Pulmonary artery endothelial cell (primary cell): ENCODE data around the gene NEURL1B. TPM values are rescaled to one million over a fixed set of nuclear protein-coding genes. Genes with fewer than 3 reads are reported as not detected.
"Not testable (repeated sequence)": the region's sequence is repeated elsewhere in the genome, so short reads cannot be mapped to it uniquely, and the experiment has no call there.

ENCODE experiments used
- DNase-seq: peaks from one replicate; pipeline ENCODE4 v3.0.0-alpha.2; 2011; ENCODE audit warnings: low read depth, low spot score
- total RNA-seq: library from RNA; depleted of rRNA; stranded (reverse); fragments of >200 nt; gene quantifications from 2 replicates; pipeline ENCODE4 v1.2.3, GENCODE V29; 2014

NEURL1B gene, protein sequence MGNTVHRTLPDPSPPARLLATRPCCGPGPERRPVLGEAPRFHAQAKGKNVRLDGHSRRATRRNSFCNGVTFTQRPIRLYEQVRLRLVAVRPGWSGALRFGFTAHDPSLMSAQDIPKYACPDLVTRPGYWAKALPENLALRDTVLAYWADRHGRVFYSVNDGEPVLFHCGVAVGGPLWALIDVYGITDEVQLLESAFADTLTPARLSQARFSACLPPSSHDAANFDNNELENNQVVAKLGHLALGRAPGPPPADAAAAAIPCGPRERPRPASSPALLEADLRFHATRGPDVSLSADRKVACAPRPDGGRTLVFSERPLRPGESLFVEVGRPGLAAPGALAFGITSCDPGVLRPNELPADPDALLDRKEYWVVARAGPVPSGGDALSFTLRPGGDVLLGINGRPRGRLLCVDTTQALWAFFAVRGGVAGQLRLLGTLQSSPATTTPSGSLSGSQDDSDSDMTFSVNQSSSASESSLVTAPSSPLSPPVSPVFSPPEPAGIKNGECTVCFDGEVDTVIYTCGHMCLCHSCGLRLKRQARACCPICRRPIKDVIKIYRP
- 0.46 and 0.67 TPM in 2 replicates for total RNA-seq

DNA sequence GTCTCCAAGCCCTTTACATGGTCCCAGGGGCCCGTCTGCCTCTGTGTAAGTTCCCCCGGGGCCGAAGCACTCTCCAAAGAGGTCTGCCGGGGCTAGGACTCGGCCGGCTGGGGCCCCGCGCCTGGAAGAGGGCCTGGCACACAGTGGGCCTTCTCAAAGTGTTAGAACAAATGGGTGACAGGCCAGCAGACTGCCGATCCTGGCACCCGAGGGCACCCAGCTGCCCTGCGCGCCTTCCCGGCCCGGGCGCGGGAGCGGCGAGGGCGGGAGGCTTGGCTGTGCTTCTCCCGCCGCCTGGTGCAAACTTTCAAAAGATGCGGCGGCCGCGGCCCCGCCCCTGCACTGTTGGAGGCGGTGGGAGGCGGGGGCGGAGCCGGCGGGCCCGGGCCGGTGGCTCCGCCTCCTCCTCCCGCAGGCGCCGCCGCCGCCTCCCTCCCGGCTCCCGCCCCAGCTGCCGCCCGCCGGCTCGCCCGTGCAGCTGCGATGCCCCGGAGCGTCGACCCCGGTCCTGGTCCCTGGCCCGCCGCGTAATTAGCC is at the start of gene NEURL1B:
TSS of gene NEURL1B (plus strand) at position 442 of the 537 bp plus-strand sequence. CDS start 144 bp downstream, outside the sequence.
- no peak for DNase-seq

DNA sequence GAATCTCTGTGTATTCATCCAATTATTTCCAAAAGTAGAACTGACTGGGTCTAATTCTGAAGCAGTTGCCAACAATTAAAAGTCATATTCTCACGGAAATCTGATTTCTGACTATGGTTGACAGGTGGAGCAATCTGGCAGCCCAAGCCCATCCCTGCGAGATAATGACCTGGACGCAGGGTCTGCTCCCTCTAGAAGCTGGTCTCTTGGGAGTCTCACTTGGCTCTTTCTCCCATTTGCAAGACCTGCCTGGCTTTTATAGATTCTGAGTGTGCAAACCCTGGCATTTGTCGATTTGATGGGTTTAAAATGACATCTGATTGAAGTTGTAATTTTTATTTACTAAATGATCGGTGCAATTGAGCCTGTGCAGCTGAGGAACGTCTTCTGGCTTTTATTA is 49.4 kb upstream of the NEURL1B start:
- no peak for DNase-seq

DNA sequence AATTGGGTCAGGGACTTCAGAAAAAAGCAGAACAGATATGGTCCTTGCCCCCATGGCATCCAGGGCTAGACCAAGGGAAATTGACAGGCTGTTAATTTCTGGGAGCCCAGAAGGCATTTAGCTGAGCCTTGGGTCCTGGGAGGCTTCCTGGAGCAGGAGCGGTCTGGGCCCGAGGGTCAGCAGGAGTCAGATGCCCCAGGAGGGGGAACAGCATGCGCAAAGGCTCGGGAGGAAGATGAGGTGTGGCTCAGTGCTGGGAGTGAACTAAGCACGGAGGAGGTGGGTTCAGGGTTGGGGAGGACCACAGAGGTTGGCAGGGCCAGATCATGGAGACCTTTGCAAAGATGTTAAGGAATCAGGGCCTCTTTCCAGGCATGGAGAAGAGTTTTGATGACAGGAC is 48.2 kb upstream of the NEURL1B start:
- DNase-seq = no peak

- no peak for DNase-seq
Observed at GRCh38 chr5:172593306-172593705, 47.8 kb upstream of the NEURL1B start.

DNA sequence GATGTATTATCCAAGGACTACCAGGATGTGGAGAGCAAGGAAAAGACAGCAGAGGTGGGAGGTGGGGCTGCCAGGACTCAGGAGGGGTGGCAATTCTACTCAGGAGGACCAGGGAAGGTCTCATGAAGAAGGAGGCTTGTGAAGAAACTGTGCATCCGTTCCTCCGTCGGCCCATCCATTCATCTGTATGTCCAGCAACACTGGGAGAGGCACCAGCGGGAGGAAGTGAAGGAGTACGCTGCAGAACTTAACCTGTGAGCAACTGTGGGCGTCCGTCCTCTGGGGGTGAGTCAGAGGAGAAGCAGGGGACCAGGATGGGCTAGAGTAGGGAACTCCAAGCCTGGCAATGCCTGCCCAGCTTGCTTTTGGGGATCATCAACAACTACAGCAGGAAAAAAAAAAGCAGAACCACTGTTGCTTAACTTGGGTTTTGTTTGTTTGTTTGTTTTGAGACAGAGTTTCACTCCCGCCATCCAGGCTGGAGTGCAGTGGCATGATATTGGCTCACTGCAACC is 47.3 kb upstream of the NEURL1B start:
- DNase-seq = no peak

- DNase-seq = no peak
Observed at GRCh38 chr5:172594431-172594830, 46.6 kb upstream of the NEURL1B start.

- no peak for DNase-seq
Observed at GRCh38 chr5:172594867-172595466, 46.1 kb upstream of the NEURL1B start.

- DNase-seq = no peak
Observed at GRCh38 chr5:172595596-172596455, 45.2 kb upstream of the NEURL1B start.

DNA sequence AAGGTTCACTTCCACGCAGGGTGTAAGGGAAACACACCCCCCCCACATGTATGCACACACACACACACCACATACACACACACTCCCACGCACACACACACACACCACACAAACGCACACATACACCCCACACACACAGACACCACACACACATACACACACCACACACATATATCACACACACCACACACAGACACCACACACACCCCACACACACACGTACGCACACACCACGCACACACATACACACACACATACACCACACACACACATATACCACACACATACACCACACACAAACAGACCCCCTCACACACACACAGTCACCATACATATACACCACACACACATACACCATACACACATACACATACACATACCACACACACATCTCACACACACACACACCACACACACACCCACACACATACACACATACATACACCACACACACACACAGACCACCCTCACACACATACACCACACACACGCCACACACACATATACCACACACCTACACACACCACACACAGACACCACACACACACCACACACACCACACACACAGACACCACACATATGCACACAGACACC is 44.3 kb upstream of the NEURL1B start:
- no peak for DNase-seq

DNA sequence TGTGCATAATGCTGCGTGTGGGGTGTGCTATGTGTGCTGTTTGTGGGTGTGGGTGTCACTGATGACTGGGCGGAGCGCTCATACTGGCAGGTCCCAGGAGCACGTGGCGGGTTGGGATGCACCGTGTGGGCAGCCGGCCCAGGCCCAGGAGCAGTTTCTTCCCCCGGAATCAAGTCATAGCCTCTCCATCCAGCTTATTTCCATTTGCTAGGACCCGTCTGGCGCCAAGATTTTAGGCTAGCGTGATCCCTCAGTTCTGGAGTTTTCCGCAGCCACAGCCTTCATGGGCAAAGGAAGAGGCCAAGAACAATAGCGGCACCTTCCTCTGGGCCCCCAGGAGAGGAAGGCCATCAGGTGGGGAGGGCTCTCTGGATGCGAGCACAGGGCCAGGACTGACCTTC is 43.3 kb upstream of the NEURL1B start:
- DNase-seq = no peak

DNA sequence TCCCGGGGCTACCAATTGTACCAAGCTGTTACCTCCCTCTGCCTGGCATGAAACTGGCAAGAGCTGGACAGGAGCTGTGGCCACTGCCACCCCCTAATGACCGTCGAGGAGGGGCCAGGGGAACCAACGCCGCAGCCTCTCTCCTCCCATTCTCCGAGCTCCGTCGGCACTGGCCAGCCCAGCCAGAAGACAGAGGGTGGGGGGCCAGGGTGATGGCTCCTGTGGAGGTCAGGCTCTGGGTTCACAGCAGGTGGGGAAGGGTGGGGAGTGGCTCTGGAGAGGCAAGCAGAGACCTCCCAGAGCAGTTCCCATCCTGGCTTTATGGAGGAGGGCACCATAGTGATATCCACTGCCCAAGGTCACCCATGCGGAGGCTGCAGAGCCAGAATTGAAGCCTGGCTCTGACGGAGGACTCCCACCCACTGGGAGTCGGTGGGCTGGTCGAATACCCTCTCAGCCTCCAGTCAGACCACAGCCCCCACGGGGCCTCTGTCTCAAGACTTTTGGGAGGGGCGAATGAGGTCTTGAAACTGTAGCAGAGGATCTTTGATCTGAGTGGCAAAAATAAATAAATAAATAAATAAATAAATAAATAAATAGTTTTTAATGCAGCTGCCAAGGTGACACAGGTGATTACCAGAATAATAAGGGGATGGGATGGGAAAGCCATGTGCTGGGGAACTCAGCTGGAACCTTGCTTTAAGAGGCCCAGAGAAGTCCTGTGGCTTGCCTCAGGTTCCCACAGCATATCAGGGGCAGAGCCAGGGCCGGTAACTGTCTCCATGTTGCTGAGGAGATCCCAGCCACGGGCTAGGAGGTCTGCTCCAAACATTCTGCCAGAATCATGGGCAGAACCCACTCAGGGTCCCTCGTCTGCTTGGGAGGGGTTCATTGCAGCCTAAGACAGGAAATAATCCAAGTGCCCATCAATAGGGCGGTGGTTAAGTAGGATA is 42.5 kb upstream of the NEURL1B start:
- DNase-seq = no peak

DNA sequence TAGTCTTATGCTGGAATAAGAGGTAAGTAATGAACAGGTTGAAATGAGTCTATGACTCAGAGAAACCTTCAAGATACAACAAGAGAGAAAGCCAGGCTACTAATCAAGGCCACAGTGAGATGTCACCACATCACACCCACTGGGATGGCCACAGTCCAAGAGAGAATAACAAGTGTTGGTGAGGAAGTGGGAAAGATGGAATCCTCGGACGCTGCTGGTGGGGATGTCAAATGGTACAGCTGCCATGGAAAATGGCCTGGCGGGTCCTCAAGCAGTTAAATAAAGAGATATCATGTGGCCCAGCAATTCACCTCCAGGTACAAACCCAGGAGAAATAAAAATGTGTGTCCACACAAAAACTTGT is 41.9 kb upstream of the NEURL1B start:
- DNase-seq = no peak

DNA sequence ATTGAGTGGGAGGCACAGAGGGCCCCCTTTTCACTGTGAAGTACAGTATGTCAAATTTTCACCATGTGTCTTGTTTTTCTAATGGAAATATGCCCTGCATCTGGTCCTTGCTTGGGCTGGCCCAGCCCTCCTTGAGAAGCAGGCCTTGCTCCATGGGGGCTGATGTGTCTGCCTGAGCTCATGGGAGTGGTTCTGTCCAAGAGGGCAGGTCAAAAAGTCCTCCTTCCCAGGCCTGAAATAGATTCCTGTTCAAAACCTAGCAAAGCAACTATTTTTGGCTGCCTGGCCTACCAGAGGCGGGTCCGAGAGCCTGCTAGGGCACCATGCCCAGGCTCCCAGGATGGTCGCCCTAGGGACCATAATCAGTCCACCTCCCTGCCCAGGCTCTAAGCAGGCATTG is 40.5 kb upstream of the NEURL1B start:
- DNase-seq = no peak

DNA sequence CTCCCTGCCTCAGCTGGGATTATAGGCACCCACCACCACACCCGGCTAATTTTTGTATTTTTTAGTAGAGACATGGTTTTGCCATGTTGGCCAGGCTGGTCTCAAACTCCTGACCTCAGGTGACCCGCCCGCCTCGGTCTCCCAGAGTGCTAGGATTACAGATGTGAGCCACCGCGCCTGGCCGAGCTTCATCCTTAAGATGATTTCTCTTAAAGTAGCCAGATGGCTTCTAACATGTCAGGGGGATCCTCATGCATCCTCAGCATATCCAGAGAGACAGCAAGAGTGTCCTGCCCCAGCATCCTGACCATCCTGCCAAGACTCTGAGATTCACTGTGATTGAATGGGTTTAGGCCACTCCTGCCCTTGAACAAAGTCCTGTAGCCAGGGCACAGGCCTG is 39.5 kb upstream of the NEURL1B start:
- DNase-seq = not testable (repeated sequence)

- no peak for DNase-seq
Observed at GRCh38 chr5:172602783-172603231, 38.3 kb upstream of the NEURL1B start.

DNA sequence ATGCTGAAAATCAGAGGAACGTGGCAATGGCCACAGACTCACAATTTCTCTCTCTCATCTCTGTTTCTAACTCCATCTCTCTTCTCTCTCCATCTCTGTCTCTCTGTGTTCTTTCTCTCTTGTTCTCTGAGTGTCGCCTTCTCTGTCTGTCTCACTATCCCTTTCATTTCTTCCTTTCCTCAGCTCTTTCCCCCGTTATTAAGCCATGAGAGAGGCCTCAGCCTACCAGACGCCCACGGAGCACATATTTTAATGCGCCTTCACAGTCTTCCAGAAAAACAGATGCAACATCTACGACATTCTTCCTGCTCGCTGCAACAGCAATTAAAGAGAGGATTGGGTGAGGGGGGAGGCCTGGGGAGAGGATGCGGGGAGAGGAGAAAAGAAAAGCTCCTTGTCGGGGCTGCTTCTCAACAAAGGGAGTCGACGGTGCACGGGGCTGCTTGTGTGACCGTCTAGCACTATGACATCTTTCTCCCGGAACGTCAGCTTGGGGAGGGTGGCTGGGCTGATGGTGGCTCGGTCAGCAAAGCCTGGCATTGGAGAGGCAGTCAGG is 37.7 kb upstream of the NEURL1B start:
- DNase-seq = no peak

- no peak for DNase-seq
Observed at GRCh38 chr5:172605466-172605865, 35.6 kb upstream of the NEURL1B start.

GRCh38 chr5:172606156-172606785 is 34.8 kb upstream of the NEURL1B start:
- no peak for DNase-seq
